GM13976 (cell line): Measurements from ENCODE around the gene FAM131C.
"Not testable (repeated sequence)": the region's sequence is repeated elsewhere in the genome, so short reads cannot be mapped to it uniquely, and the experiment has no call there.

ENCODE experiments used
- DNase-seq: peaks from one replicate; pipeline ENCODE4 v3.0.0; 2012; ENCODE audit warnings: low spot score
- in situ Hi-C: fragments of 300-500 bp; cut with MboI; formaldehyde crosslinking; loops from one replicate; pipeline ENCODE4 v1.12.0; 2022; ENCODE audit warnings: low sequenced_read_pairs, mixed read lengths, inconsistent platforms; ENCODE audit not compliant: unreplicated experiment
- TF ChIP-seq, protein P1 (sequence below): IDR thresholded peaks from 2 replicates; pipeline ENCODE4 v1.5.1; 2012; ENCODE audit warnings: borderline replicate concordance, mild to moderate bottlenecking; ENCODE audit not compliant: insufficient read depth; ENCODE audit errors: extremely low read depth, missing control alignments, control extremely low read depth

The FAM131C gene

DNA sequence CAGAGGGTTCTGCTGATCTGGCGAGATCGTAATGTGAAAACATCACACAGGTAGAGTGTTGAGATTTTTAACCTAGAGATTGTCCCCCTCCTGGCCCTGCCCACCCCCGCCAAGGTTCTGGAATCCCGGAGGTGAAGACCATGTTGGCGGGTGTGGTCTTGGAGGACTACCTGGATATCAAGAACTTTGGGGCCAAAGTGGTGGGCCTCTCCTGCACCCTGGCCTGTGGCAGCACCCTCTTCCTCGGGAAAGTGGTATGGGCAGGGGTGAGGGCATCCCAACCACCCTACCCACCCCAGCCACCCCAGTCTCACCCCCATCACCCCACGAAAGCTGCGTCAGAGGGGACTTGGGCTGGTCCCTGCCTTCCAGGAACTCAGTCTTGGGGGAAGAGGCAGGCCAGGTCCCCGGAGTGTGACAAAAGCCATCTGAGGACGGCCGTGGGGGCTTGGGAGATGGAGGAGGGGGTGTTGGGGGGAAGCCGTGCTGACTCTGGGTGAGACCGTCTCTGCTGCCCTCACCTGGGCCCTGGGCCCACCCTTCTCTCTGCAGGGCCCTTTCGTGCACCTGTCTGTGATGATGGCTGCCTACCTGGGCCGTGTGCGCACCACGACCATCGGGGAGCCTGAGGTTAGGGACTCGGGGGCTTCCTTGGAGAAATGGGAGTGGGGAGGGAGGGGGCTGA lies 25.5 kb downstream of the FAM131C start:
- in situ Hi-C loops = no loop called here
- TF ChIP-seq, protein P1, sequence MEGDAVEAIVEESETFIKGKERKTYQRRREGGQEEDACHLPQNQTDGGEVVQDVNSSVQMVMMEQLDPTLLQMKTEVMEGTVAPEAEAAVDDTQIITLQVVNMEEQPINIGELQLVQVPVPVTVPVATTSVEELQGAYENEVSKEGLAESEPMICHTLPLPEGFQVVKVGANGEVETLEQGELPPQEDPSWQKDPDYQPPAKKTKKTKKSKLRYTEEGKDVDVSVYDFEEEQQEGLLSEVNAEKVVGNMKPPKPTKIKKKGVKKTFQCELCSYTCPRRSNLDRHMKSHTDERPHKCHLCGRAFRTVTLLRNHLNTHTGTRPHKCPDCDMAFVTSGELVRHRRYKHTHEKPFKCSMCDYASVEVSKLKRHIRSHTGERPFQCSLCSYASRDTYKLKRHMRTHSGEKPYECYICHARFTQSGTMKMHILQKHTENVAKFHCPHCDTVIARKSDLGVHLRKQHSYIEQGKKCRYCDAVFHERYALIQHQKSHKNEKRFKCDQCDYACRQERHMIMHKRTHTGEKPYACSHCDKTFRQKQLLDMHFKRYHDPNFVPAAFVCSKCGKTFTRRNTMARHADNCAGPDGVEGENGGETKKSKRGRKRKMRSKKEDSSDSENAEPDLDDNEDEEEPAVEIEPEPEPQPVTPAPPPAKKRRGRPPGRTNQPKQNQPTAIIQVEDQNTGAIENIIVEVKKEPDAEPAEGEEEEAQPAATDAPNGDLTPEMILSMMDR = no peak
- no peak for DNase-seq

DNA sequence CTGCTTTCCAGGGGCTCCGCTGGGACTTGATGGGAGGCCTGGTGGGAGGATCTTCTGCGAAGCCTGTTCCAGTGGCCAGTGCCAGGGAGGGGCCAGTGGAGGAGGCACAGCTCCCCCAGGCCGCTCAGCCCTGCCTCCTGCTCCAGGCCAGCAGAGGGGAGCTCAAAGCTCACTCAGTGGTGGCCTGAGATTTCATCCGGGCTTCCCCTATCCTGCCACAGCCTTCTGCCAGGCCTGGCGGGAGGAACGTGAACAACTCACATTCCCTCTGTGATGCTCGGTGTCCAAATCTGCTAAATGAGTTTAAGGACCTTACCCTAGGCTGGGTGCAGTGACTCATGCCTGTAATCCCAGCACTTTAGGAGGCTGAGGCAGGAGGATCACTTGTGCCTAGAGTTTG lies 26.6 kb downstream of the FAM131C start:
- no peak for DNase-seq
- in situ Hi-C loops = no loop called here
- TF ChIP-seq, protein P1 = no peak

DNA sequence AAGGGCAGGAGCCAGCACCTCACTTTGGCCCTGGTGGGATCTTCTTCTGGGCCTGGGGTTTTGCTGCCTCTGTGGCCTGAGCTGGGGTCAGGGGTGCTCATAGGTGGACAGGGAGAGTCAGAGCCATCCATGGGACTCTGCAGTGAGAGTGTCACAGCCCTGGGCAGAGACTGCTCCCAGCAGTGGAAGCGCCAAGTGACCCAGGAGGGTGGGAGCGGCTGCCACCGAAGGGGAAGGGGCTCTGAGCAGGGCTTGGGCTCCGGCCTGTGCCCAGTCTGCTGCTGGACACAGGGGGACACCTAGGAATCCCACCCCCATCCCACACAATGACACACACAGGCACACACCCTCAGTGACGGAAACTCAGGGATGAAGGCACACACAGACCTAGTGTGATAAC lies 29.5 kb downstream of the FAM131C start:
- TF ChIP-seq, protein P1 = no peak
- in situ Hi-C loops = no loop called here
- DNase-seq = no peak

DNA sequence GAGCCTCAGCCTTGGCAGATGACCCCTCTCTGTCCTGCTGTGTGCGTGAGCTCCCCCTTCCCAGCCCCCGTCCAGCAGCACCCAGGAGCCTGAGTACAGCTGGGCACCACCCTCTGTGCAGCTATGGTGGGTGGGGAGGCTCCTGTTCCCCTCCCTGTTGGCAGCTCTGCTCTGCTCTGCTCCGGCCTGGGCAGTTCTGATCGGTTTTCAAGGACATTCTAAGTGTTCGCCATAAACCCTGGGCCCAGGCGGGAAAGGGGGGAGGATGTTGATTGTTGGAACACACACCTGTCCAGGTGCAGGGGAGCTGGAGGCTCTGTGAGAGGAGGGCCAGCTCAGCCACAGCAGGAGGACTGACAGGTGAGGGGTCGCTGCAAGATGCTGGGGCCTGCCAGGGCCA lies 29.9 kb downstream of the FAM131C start, which contains the start of gene CLCNKB:
CLCNKB (plus strand) TSS at position 262 of the 400 bp plus-strand sequence. CDS start 711 bp downstream, outside the sequence.
- no peak for DNase-seq
- TF ChIP-seq, protein P1 = no peak
- in situ Hi-C loops = no loop called here

DNA sequence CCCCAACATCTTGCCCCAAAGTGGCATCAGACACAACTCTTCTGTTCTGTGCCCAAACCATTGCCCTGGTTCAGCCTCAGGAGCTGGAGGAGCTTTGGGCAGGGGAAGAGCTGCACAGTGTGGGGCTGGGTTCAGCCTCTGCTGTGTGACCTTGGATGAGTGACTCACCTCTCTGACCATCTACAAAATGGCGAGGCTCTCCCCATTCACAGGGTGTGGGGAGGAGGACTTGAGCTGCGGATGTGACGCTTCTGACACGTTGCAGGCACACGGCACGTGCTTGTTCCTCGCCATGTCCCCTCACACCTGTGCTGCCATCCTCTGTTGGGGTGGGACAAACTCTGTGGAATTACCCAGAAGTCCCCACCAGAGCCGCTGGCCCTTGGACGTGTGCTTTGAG lies 30.8 kb downstream of the FAM131C start:
- in situ Hi-C loops, DNase-seq: not testable (repeated sequence)

DNA sequence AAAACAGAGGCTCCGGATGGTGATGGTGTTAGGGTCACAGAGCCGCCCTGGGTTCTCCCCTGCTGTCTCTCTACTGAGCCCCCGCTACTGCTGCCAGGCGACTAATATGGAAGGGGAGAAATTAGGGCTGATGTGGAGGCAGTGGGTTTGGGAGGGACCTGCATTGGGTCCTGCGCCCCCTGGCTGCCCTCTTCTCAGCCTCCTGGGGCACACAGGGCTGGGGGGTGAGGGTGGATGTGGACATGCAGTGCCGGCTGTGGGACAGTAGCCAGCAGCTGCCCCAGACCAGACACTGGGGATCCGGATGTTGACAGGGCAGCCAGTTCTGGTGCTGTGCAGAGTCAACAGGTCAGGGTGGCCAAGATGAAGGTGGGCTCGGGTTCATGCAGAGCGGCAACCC lies 31.4 kb downstream of the FAM131C start:
- DNase-seq = no peak
- TF ChIP-seq, protein P1 = no peak
- in situ Hi-C loops = no loop called here

DNA sequence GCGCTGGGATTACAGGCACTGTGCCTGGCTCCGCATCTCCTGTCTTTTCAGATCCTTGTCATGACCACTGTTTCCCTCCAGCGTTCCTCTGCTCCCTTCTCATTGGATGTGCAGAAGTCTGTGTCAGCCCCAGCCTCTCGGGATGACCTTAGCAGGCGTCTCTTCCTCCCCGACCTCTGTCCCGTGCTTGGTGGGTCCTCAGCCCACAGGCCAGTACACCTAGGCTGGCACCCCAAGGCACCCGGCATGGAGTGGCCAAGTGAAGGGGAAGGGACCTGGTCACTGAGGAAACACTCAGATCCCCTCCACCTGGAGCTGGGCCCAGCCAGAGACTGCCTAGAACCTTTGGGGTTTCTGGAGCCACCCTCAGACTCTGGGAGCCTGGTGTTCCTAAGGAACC lies 32.3 kb downstream of the FAM131C start:
- TF ChIP-seq, protein P1 = no peak
- DNase-seq = no peak
- in situ Hi-C loops = no loop called here

DNA sequence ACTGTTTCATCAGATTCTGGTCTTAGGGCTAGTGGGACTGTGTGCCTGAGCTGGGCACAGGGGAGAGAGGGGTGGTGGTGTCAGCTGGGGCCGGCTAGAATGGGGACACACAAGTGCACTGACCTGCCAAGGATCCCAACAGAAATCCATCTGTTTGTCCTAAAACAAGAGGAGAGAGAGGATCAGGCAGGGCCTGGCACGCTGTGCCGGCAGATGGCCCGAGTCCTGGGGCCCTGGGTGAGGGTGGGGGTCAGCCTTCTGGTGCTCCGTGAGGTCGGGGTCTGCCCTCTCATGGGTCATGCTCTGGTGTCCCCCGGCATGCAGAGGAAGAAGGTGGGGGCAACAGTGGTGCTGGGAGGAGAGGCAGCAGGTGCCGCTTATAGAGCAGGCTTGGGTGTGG lies 33.6 kb downstream of the FAM131C start:
- in situ Hi-C loops, DNase-seq: not testable (repeated sequence)
